ENCODE measurements around the gene P4HTM.

Gene P4HTM

DNA sequence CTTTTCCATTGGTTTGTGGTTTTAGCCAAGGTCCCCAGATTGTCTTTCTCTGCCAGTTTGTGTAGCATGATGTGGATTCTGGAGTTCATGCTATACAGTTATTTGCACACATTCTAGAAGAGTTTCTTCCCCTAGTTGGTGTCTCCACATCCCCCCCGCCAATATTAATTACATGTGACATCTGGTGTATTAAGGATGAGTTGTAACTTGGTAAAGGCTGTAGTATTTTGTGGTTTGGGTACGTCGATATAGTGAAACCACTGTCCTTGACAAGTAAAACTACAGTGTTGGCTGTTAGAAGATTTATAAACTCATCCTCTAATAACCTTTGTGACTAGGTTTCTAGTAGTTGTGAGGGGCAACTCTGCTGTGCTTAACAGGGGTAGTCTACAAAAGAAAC, 23.7 kb upstream of the P4HTM start:
- Histone ChIP-seq H3K4me1 (no peaks in the 10 kb centered on the region), H3K27me3 (no peaks in the 10 kb centered on the region), H3K9me3 (no peaks in the 10 kb centered on the region), H3K4me3 (ENCODE audit: low read depth, low read length) (no peak overlapping the region), H3K36me3 (peaks cover 15% of the 10 kb centered on the region)
- TF ChIP-seq, protein P1, sequence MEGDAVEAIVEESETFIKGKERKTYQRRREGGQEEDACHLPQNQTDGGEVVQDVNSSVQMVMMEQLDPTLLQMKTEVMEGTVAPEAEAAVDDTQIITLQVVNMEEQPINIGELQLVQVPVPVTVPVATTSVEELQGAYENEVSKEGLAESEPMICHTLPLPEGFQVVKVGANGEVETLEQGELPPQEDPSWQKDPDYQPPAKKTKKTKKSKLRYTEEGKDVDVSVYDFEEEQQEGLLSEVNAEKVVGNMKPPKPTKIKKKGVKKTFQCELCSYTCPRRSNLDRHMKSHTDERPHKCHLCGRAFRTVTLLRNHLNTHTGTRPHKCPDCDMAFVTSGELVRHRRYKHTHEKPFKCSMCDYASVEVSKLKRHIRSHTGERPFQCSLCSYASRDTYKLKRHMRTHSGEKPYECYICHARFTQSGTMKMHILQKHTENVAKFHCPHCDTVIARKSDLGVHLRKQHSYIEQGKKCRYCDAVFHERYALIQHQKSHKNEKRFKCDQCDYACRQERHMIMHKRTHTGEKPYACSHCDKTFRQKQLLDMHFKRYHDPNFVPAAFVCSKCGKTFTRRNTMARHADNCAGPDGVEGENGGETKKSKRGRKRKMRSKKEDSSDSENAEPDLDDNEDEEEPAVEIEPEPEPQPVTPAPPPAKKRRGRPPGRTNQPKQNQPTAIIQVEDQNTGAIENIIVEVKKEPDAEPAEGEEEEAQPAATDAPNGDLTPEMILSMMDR (IDR thresholded peaks at IDR 0.05; ENCODE audit: low read depth, low read length), result no peak
- DNase-seq, result no peak

DNA sequence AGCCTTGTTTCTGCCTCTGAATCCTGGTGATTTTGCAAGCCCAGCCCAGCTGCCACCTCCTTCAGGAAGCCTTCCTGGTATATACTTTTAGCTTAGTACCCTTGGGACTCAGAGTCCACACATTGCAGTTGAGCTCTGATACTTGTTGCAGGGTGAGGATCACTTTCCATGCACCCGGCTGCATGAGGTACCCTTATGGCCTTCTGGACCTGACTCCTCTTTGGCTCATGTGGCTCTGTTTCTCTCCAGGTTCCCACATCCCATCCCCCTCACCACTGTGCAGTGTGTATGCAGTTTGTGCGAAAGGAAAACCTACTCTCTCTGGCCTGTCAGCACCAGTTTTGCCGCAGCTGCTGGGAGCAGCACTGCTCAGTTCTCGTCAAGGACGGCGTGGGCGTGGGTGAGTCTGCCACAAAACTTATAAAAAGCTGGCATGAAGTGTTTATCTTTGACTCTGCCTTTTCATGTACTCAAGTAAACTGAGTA, 23.1 kb upstream of the P4HTM start:
- H3K36me3 ChIP-seq, result peaks cover 21% of the 10 kb centered on the region
- TF ChIP-seq, protein P1 (IDR thresholded peaks at IDR 0.05; ENCODE audit: low read depth, low read length), result no peak
- no peak for DNase-seq

DNA sequence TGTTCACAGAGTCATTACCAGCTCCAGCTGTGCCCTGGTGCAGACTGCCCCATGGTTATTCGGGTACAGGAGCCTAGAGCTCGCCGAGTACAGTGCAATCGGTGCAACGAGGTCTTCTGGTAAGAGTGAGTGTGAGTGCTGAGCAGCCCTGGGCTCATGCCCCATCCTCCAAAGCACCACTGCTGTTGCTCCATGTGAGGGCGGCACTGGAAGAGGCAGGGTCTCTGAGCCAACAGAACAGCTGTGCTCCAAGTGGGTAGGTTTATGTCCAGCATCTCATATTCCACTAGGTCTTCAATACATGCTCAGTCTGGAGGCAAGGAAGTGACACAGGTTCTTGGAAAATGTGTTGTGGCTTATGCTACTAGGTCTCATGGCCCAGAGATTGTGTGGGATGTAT, 19.5 kb upstream of the P4HTM start:
- Histone ChIP-seq H3K36me3 (peaks cover 30% of the 10 kb centered on the region), H3K4me3 (ENCODE audit: low read depth, low read length) (no peak overlapping the region), H3K27me3 (no peaks in the 10 kb centered on the region), H3K4me1 (no peaks in the 10 kb centered on the region), H3K9me3 (no peaks in the 10 kb centered on the region)
- TF ChIP-seq, protein P1 (IDR thresholded peaks at IDR 0.05; ENCODE audit: low read depth, low read length), result no peak
- DNase-seq, result no peak

More for the DNA sequence above, 23.1 kb upstream of the P4HTM start:
- H3K9me3 ChIP-seq, result no peaks in the 10 kb centered on the region
- H3K4me1 ChIP-seq, result no peaks in the 10 kb centered on the region
- no peaks in the 10 kb centered on the region for H3K27me3 ChIP-seq
- no peak overlapping the region for H3K4me3 ChIP-seq (ENCODE audit: low read depth, low read length)

DNA sequence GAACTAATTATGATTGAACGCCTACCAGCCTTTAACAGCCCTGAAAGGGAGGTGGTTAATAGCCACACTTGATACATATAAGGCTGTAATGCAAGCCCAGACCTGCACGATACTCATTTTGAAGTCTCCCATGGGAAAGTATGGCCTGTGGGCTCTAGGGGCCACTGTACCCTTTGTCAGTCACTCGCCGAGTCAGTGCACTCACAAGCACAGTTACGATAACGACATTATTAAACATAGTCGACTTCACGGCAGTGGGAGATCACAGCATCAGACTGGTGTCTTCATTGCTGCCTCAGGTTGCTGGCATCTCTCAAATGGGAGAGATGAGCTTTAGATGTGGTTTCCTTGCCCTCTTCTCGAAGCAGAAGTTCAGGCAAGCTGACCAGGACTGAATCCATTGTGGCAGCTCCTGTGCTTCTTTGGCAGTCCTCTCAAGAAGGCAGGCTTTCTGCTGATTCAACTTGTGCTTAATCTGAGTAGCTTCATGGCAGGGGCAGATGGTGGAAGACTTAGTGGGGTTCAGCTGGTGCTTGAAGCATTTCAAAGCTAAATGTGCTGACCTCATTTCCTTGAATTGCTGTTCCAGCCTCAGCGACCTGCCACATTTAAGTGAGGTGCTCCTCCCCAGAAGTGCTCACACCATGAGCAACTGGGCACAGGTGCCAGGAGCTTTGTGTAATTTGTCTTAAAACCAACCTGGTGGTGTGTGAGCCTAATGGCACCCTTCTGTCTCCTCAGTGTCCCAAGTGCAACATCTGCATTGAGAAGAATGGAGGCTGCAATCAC, 15.8 kb upstream of the P4HTM start:
- Histone ChIP-seq H3K4me1 (no peaks in the 10 kb centered on the region), H3K9me3 (no peaks in the 10 kb centered on the region), H3K36me3 (peaks cover 28% of the 10 kb centered on the region), H3K4me3 (ENCODE audit: low read depth, low read length) (no peak overlapping the region), H3K27me3 (no peaks in the 10 kb centered on the region)
- TF ChIP-seq, protein P1 (IDR thresholded peaks at IDR 0.05; ENCODE audit: low read depth, low read length), result no peak
- DNase-seq, result no peak

DNA sequence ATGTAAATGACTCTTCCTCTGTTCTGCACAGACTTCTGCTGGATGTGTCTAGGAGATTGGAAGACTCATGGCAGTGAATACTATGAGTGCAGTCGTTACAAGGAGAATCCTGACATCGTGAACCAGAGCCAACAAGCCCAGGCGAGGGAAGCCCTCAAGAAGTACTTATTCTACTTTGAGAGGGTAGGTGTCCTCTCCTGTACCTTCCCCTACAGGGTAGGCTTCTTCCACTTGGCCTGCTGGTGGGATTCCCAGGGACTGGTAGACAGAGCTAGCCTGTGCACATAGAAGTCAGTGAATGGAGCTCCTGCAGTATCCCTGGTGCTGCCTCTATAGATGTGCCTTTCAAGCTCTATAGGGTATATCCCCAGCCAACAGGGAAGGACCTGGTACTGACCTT, 10.6 kb upstream of the P4HTM start:
- Histone ChIP-seq H3K4me3 (ENCODE audit: low read depth, low read length) (no peak overlapping the region), H3K9me3 (no peaks in the 10 kb centered on the region), H3K27me3 (no peaks in the 10 kb centered on the region), H3K4me1 (no peaks in the 10 kb centered on the region), H3K36me3 (peaks cover 25% of the 10 kb centered on the region)
- no peak for DNase-seq
- TF ChIP-seq, protein P1 (IDR thresholded peaks at IDR 0.05; ENCODE audit: low read depth, low read length), result no peak

DNA sequence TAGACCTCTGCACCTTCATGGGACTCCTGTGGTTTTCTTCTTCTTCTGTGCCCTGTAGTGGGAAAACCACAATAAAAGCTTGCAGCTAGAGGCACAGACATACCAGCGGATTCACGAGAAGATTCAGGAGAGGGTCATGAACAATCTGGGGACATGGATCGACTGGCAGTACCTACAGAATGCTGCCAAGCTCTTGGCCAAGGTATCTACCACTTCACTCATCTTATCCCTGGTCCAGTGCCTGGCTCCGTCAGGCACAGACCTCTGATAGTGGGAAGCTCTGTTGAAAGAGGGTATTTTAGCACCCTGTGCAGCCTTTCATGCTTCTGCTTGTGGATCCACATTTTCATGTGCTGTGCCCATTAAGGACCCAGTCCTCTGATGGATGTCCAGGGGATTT, 9.7 kb upstream of the P4HTM start:
- Histone ChIP-seq H3K4me3 (ENCODE audit: low read depth, low read length) (no peak overlapping the region), H3K4me1 (no peaks in the 10 kb centered on the region), H3K36me3 (peaks cover 21% of the 10 kb centered on the region), H3K9me3 (no peaks in the 10 kb centered on the region), H3K27me3 (no peaks in the 10 kb centered on the region)
- TF ChIP-seq, protein P1 (IDR thresholded peaks at IDR 0.05; ENCODE audit: low read depth, low read length), result no peak
- no peak for DNase-seq

Data from BE2C (cell line).